Liver (tissue), 9 donors: ENCODE data around the gene HSFX1. TPM values are rescaled to one million over a fixed set of nuclear protein-coding genes. Genes with fewer than 3 reads are reported as not detected.
"Not testable (repeated sequence)": the region's sequence is repeated elsewhere in the genome, so short reads cannot be mapped to it uniquely, and the experiment has no call there.

ENCODE experiments used
- DNase-seq: peaks from one replicate; pipeline ENCODE4 v3.0.0-alpha.2; 2017; ENCODE audit warnings: low spot score
- H3K27ac ChIP-seq, 2 donors: one replicate each; pipeline ENCODE4 v1.7.0; 2013; ENCODE audit warnings: inconsistent platforms in 2 of 2, low read length in 2 of 2, control low read depth in 1 of 2, low read depth in 1 of 2, mild to moderate bottlenecking in 1 of 2
- H3K27me3 ChIP-seq, 4 donors: one replicate each; pipeline versions ENCODE4 v1.6.1 to v1.7.0; 2013; ENCODE audit warnings: low read length in 3 of 4, inconsistent platforms in 1 of 4, mild to moderate bottlenecking in 1 of 4, moderate library complexity in 1 of 4; ENCODE audit not compliant: control insufficient read depth in 4 of 4, insufficient read depth in 4 of 4
- H3K36me3 ChIP-seq, 4 donors: one replicate each; pipeline versions ENCODE4 v1.6.1 to v1.7.0; 2013; ENCODE audit warnings: low read length in 3 of 4, mild to moderate bottlenecking in 3 of 4, low read depth in 1 of 4, moderate library complexity in 1 of 4; ENCODE audit not compliant: control insufficient read depth in 4 of 4, insufficient read depth in 3 of 4
- H3K4me1 ChIP-seq, 4 donors: one replicate each; pipeline versions ENCODE4 v1.6.1 to v1.7.0; 2013; ENCODE audit warnings: low read length in 3 of 4, mild to moderate bottlenecking in 3 of 4, moderate library complexity in 1 of 4; ENCODE audit not compliant: control insufficient read depth in 4 of 4, insufficient read depth in 4 of 4
- H3K4me3 ChIP-seq, 3 donors: one replicate each; pipeline versions ENCODE4 v1.6.1 to v1.7.0; 2013; ENCODE audit warnings: low read length in 3 of 3, control low read depth in 1 of 3, low read depth in 1 of 3, mild to moderate bottlenecking in 1 of 3
- H3K9ac ChIP-seq, 2 donors: one replicate each; pipeline ENCODE4 v1.7.0; 2013; ENCODE audit warnings: low read length in 2 of 2, mild to moderate bottlenecking in 2 of 2, moderate library complexity in 2 of 2, control low read depth in 1 of 2, low read depth in 1 of 2
- H3K9me3 ChIP-seq, 4 donors: one replicate each; pipeline versions ENCODE4 v1.6.1 to v1.7.0; 2013; ENCODE audit warnings: low read length in 3 of 4; ENCODE audit not compliant: control insufficient read depth in 4 of 4
- EGR1 ChIP-seq, 2 donors: IDR thresholded peaks; 2 replicates each; pipeline ENCODE4 v1.6.1; 2016 to 2018; ENCODE audit warnings: antibody characterized with exemption in 2 of 2, low read depth in 2 of 2
- FOXA2 ChIP-seq: IDR thresholded peaks from 2 replicates; pipeline ENCODE4 v1.6.1; 2016; ENCODE audit warnings: antibody characterized with exemption
- HNF4A ChIP-seq, 2 donors: conservative IDR thresholded peaks; 2 replicates each; pipeline ENCODE4 v1.6.1; 2016; ENCODE audit warnings: antibody characterized with exemption in 2 of 2, mild to moderate bottlenecking in 2 of 2
- HNF4G ChIP-seq: IDR thresholded peaks from 2 replicates; pipeline ENCODE4 v1.6.1; 2016; ENCODE audit warnings: antibody characterized with exemption
- JUND ChIP-seq, 2 donors: IDR thresholded peaks; 2 replicates each; pipeline ENCODE4 v1.6.1; 2016; ENCODE audit warnings: antibody characterized with exemption in 2 of 2
- RAD21 ChIP-seq, 2 donors: IDR thresholded peaks; 2 replicates each; pipeline ENCODE4 v1.6.1; 2016; ENCODE audit warnings: antibody characterized with exemption in 2 of 2, mild to moderate bottlenecking in 2 of 2
- RXRA ChIP-seq, 2 donors: IDR thresholded peaks; 2 replicates each; pipeline ENCODE4 v1.6.1; 2017 to 2018; ENCODE audit warnings: antibody characterized with exemption in 2 of 2, mild to moderate bottlenecking in 1 of 2
- SP1 ChIP-seq: IDR thresholded peaks from 2 replicates; pipeline ENCODE4 v1.6.1; 2018; ENCODE audit warnings: antibody characterized with exemption, mild to moderate bottlenecking
- TAF1 ChIP-seq: conservative IDR thresholded peaks from 2 replicates; pipeline ENCODE4 v1.6.1; 2016; ENCODE audit warnings: antibody characterized with exemption, mild to moderate bottlenecking
- YY1 ChIP-seq: IDR thresholded peaks from 2 replicates; pipeline ENCODE4 v1.6.1; 2016; ENCODE audit warnings: antibody characterized with exemption, mild to moderate bottlenecking
- WGBS: extraction: QIAGEN DNeasy Blood & Tissue Kit; methylation state at CpG from one replicate; pipeline ENCODE4 v1.1.7; 2013; 5-methylcytosine and 5-hydroxymethylcytosine counted together
- polyA plus RNA-seq, 2 donors: library from polyadenylated mRNA; stranded (reverse) in 1 of 2; unstranded in 1 of 2; fragments of 200-250 nt in 1 of 2; fragments of >200 nt in 1 of 2; fragmentation: Nextera tagmentation in 1 of 2; extraction: Ambion mirVana in 1 of 2; gene quantifications; one replicate each; pipeline versions ENCODE4 v1.2.1 to v1.2.3, GENCODE V29; 2013 to 2015
- total RNA-seq, 2 donors: library from RNA; depleted of rRNA; stranded (reverse); fragments of >200 nt; gene quantifications; one replicate each; pipeline ENCODE4 v1.2.3, GENCODE V29; 2014
- TF ChIP-seq, protein P1 (sequence below): fragments of 150-350 bp; IDR thresholded peaks from 2 replicates; pipeline ENCODE4 v1.5.1; 2017; ENCODE audit warnings: improper control_type of control experiment, low read depth, low read length; ENCODE audit not compliant: missing input control
- TF ChIP-seq, protein P2 (sequence below): IDR thresholded peaks from 2 replicates; pipeline ENCODE4 v1.6.1; 2016; ENCODE audit warnings: antibody characterized with exemption
- TF ChIP-seq, protein P3 (sequence below): IDR thresholded peaks from 2 replicates; pipeline ENCODE4 v1.6.1; 2016; ENCODE audit warnings: antibody characterized with exemption
- TF ChIP-seq, protein P4 (sequence below): IDR thresholded peaks from 2 replicates; pipeline ENCODE4 v1.6.1; 2016; ENCODE audit warnings: antibody characterized with exemption
- TF ChIP-seq, protein P5 (sequence below): IDR thresholded peaks from 2 replicates; pipeline ENCODE4 v1.6.1; 2016; ENCODE audit warnings: antibody characterized with exemption, mild to moderate bottlenecking
- donor health status: healthy.
- donor health status: healthy.
- donor health status: healthy.
- donor health status: healthy.
- donor health status: healthy.

The HSFX1 gene
- total and polyA plus RNA-seq, 4 donors = 0.17 to 0.92 (median 0.23) TPM

DNA sequence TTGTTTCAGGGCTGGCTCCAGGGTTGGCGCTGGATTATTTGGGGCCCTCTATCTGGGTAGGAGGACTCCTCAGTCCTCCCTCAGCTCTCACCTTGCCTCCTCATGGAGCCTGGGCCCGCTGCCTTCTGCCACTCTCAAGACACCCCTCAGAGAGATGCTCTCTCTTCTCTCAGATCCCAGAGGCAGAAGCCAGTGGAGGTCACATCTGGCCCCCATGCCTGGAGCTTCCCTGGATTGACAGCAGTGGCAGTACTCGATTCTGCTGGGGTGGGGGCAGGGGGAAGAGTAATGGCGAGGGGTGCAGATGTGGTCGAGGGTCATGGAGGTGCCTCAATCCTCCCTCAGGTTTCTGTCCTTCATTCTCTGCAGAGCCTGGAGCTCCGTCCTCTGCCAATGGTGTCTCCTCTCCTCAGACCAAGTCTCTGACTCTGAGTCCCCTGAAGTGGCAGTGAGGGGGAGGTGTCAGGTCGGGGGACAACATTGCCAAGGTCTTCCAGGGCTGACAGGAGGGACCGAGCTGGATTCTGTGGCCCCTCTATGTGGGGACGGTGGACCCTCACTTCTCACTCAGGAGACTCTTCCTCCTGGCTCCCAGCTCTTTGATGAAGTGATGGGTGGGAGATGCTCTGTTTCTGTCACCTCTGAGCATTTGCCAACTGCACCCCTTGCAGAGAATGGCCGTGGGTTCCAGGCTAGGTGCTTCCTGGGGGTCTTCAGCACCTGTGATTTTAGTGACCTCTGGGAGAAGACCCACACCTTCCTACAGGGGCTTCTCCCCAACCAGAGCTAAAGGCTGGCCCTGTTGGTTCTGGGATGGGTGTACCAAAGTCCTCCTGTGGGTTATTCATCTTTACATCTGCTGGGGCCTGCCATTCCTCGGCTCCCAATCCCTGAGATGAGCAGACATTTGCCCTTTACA is 10.9 kb upstream of the HSFX1 start:
- TF ChIP-seq, protein P1, sequence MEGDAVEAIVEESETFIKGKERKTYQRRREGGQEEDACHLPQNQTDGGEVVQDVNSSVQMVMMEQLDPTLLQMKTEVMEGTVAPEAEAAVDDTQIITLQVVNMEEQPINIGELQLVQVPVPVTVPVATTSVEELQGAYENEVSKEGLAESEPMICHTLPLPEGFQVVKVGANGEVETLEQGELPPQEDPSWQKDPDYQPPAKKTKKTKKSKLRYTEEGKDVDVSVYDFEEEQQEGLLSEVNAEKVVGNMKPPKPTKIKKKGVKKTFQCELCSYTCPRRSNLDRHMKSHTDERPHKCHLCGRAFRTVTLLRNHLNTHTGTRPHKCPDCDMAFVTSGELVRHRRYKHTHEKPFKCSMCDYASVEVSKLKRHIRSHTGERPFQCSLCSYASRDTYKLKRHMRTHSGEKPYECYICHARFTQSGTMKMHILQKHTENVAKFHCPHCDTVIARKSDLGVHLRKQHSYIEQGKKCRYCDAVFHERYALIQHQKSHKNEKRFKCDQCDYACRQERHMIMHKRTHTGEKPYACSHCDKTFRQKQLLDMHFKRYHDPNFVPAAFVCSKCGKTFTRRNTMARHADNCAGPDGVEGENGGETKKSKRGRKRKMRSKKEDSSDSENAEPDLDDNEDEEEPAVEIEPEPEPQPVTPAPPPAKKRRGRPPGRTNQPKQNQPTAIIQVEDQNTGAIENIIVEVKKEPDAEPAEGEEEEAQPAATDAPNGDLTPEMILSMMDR = no peak
- TF ChIP-seq TAF1 = no peak
- TF ChIP-seq HNF4G = no peak
- TF ChIP-seq EGR1 (IDR thresholded peaks at IDR 0.05; ENCODE audit: low read depth in 2 of 2) = no peak
- no peak for TF ChIP-seq HNF4A (conservative IDR thresholded peaks at IDR 0.05)
- TF ChIP-seq JUND (IDR thresholded peaks at IDR 0.05) = no peak
- TF ChIP-seq, protein P2, sequence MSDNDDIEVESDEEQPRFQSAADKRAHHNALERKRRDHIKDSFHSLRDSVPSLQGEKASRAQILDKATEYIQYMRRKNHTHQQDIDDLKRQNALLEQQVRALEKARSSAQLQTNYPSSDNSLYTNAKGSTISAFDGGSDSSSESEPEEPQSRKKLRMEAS = no peak
- no peak for TF ChIP-seq RXRA (IDR thresholded peaks at IDR 0.05)
- TF ChIP-seq, protein P3, sequence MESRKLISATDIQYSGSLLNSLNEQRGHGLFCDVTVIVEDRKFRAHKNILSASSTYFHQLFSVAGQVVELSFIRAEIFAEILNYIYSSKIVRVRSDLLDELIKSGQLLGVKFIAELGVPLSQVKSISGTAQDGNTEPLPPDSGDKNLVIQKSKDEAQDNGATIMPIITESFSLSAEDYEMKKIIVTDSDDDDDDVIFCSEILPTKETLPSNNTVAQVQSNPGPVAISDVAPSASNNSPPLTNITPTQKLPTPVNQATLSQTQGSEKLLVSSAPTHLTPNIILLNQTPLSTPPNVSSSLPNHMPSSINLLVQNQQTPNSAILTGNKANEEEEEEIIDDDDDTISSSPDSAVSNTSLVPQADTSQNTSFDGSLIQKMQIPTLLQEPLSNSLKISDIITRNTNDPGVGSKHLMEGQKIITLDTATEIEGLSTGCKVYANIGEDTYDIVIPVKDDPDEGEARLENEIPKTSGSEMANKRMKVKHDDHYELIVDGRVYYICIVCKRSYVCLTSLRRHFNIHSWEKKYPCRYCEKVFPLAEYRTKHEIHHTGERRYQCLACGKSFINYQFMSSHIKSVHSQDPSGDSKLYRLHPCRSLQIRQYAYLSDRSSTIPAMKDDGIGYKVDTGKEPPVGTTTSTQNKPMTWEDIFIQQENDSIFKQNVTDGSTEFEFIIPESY = no peak
- no peak for TF ChIP-seq SP1
- no peak for TF ChIP-seq YY1
- TF ChIP-seq FOXA2 = no peak
- no peak for TF ChIP-seq RAD21 (IDR thresholded peaks at IDR 0.05)
- TF ChIP-seq, protein P4, sequence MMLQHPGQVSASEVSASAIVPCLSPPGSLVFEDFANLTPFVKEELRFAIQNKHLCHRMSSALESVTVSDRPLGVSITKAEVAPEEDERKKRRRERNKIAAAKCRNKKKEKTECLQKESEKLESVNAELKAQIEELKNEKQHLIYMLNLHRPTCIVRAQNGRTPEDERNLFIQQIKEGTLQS = no peak
- TF ChIP-seq, protein P5, sequence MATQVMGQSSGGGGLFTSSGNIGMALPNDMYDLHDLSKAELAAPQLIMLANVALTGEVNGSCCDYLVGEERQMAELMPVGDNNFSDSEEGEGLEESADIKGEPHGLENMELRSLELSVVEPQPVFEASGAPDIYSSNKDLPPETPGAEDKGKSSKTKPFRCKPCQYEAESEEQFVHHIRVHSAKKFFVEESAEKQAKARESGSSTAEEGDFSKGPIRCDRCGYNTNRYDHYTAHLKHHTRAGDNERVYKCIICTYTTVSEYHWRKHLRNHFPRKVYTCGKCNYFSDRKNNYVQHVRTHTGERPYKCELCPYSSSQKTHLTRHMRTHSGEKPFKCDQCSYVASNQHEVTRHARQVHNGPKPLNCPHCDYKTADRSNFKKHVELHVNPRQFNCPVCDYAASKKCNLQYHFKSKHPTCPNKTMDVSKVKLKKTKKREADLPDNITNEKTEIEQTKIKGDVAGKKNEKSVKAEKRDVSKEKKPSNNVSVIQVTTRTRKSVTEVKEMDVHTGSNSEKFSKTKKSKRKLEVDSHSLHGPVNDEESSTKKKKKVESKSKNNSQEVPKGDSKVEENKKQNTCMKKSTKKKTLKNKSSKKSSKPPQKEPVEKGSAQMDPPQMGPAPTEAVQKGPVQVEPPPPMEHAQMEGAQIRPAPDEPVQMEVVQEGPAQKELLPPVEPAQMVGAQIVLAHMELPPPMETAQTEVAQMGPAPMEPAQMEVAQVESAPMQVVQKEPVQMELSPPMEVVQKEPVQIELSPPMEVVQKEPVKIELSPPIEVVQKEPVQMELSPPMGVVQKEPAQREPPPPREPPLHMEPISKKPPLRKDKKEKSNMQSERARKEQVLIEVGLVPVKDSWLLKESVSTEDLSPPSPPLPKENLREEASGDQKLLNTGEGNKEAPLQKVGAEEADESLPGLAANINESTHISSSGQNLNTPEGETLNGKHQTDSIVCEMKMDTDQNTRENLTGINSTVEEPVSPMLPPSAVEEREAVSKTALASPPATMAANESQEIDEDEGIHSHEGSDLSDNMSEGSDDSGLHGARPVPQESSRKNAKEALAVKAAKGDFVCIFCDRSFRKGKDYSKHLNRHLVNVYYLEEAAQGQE = no peak
- WGBS = 70% methylated on average over 10 of the region's 11 CpGs
- Histone ChIP-seq H3K4me3 (no peak overlapping the region), H3K36me3 (no peaks in the 10 kb centered on the region), H3K4me1 (no peaks in the 10 kb centered on the region), H3K9me3 (no peaks in the 10 kb centered on the region), H3K9ac (no peak overlapping the region), H3K27me3 (no peaks in the 10 kb centered on the region), H3K27ac (no peak overlapping the region)
- no peak for DNase-seq

DNA sequence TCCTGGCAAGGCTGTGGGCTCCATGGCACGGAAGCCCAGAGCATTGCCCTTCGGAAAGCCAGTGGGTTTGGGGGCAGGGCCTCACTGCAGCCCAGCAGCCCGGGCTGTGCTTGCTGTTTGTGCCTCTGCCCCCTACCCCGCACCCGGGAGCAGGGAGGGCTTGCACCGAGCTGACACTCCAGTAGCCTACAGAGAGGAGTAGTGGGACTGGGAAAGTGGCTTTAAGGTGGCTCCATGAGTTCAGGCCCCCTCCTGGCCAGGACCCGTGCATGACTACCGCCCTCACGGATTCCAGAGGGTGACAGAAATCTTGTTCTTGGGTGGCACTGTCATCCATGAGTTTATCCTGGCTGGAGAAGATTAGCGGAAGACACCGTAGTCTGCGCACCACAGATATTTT is 3.5 kb upstream of the HSFX1 start:
- not testable (repeated sequence) for H3K9me3 ChIP-seq, H3K27me3 ChIP-seq, H3K27ac ChIP-seq, DNase-seq, H3K9ac ChIP-seq, H3K4me3 ChIP-seq, H3K4me1 ChIP-seq, H3K36me3 ChIP-seq
- WGBS = 77% methylated on average over 3 of the region's 12 CpGs

DNA sequence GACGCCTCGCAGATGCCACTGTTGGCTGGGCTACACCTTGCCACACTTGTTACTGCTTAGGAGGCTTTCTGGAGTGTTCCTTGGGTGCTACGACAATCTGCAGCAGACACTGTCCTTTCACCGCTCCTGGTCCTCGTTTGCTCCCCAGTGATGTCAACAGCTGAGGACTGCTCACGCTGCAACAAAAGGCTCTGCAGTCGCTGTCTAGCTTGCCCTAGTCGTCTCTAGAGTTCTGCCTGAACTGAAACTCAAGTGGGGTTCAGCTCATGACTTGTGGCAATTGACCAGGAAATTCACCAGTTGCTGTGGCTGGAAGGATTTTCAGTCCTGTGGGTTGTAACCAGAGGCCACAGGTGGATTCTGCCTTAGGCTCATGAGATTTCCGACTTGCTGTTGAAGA is 842 bp upstream of the HSFX1 start:
- not testable (repeated sequence) for H3K27ac ChIP-seq, H3K9me3 ChIP-seq, H3K4me1 ChIP-seq, DNase-seq, H3K4me3 ChIP-seq, H3K36me3 ChIP-seq, H3K9ac ChIP-seq, H3K27me3 ChIP-seq
- WGBS = no CpG with 5 or more reads among the region's 9 CpGs

DNA sequence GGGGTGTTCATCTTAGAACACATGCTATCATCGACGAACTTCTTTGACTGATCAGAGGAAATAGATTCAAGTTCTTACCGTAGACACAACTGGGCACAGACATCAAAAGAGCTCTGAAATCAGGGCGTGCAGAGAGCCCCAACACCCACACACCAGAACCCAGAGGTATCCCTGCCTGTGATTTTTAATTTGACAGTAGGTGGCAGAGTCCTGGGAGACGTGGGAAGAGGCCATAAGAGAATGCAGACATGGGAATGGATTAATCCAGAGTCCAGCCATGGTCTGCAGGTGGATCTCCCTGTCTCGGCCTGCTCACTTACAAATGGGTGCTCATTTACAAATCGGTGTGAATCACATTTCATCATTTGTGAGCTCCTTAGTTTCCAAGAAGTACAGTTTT is 4.1 kb downstream of the HSFX1 start:
- H3K9me3 ChIP-seq, H3K27me3 ChIP-seq, H3K4me1 ChIP-seq, H3K27ac ChIP-seq, H3K4me3 ChIP-seq, H3K9ac ChIP-seq, DNase-seq, H3K36me3 ChIP-seq: not testable (repeated sequence)
- WGBS = no CpG with 5 or more reads among the region's 7 CpGs
